SK-N-SH treated with all-trans-retinoic acid at 6 μM for 48 hours (cell line): ENCODE results near the gene BAG2.

Source experiments
- ARNTL ChIP-seq: fragments of 450-650 bp; formaldehyde crosslinking; IDR thresholded peaks from 2 replicates; pipeline ENCODE4 v1.5.0; 2020; ENCODE audit warnings: low read depth, mild to moderate bottlenecking, moderate library complexity, borderline replicate concordance
- CREB5 ChIP-seq: fragments of 250-450 bp; sonication (Bioruptor Pico); IDR thresholded peaks from 2 replicates; pipeline ENCODE4 v1.5.1; 2020; ENCODE audit warnings: low read depth, mild to moderate bottlenecking, moderate library complexity
- CSDC2 ChIP-seq: fragments of 250-450 bp; sonication (Bioruptor Pico); IDR thresholded peaks from 2 replicates; pipeline ENCODE4 v1.5.0; 2020; ENCODE audit warnings: mild to moderate bottlenecking, moderate library complexity
- PATZ1 ChIP-seq: fragments of 250-450 bp; sonication (Bioruptor Pico); IDR thresholded peaks from 2 replicates; pipeline ENCODE4 v1.8.0; 2020; ENCODE audit warnings: mild to moderate bottlenecking, moderate library complexity, borderline replicate concordance
- SNAI2 ChIP-seq: fragments of 250-450 bp; sonication (Bioruptor Pico); IDR thresholded peaks from 2 replicates; pipeline ENCODE4 v1.5.0; 2020; ENCODE audit warnings: mild to moderate bottlenecking, moderate library complexity
- ZFP3 ChIP-seq: fragments of 250-450 bp; sonication (Bioruptor Pico); IDR thresholded peaks from 2 replicates; pipeline ENCODE4 v1.5.0; 2020; ENCODE audit warnings: mild to moderate bottlenecking, moderate library complexity

DNA sequence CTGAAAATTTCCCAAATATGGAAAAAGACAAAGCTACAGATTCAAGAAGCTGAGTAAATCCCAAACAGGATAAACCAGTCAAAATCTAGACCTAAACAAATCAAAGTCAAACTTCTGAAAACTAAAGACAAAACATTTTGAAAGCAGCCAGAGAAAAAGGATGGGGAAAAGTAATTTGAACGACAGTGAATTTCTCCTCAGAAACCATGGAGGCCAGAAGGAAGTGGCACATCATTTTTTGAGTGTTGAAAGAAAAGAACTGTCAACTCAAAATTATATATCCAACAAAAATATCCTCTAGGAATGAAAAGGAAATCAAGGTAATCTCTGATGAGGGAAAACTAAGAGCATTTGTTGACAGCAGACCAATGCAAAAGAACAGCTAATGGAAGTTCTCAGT lies 43.1 kb downstream of the BAG2 start:
- TF ChIP-seq ARNTL (CRISPR knock-in tag), result no peak
- TF ChIP-seq CSDC2, result no peak
- no peak for TF ChIP-seq CREB5 (CRISPR knock-in tag)
- TF ChIP-seq ZFP3 (CRISPR knock-in tag), result no peak
- TF ChIP-seq SNAI2, result no peak
- TF ChIP-seq PATZ1 (CRISPR knock-in tag), result no peak
